Stimulated activated naive CD8-positive, alpha-beta T cell treated with anti-CD3 and anti-CD28 coated beads, Interleukin-15, Interleukin-2, amounts not matched to agents 100 U/mL and 50 U/mL, for 24 hours (primary cell): Measurements from ENCODE around the gene SLC17A7.
A peak's percentile ranks its signal among the peaks of the same experiment; 100 is the strongest.

Experiments
- ATAC-seq: fragments of 150-1000 bp; cut with Tn5 transposase; one replicate; pipeline ENCODE4 v1.10.0; 2021
- DNase-seq: peaks from one replicate; pipeline ENCODE4 v3.0.0; 2021

SLC17A7 gene

DNA sequence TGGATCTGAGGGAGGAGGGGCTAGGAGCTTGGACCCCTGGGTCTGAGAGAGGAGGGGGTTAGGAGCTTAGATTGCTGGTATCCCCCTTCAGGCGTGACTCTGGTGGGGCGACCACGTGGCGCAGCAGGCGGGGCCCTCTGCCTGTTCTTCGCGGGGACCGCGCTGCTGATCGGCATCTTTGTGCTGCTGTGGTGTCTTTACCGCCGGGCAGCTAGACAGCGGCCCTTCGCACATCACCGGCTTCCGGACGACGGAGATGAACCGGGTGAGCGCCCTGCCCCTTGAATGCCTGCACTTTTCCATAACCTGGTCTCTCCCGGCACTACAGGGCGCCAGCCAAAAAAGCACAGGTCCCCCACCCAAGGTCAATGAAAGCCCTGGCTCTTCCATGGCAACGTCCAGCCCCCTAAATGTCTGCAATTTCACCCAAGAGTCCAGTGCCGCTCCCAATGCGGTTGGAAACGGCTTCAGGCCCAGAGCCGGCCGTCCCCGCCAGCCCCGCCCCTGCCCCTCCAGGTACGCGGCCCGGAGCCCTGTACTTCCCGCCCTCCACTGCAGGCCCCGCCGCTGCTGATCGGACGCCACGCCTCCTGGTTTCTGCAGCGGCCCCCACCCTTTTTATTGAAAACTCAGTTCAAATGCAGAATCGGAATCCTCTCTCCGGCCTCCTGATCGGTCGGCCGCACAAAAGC is 13.3 kb downstream of the SLC17A7 start:
- peak; percentile 39 for DNase-seq
- peak; percentile 38 for ATAC-seq

DNA sequence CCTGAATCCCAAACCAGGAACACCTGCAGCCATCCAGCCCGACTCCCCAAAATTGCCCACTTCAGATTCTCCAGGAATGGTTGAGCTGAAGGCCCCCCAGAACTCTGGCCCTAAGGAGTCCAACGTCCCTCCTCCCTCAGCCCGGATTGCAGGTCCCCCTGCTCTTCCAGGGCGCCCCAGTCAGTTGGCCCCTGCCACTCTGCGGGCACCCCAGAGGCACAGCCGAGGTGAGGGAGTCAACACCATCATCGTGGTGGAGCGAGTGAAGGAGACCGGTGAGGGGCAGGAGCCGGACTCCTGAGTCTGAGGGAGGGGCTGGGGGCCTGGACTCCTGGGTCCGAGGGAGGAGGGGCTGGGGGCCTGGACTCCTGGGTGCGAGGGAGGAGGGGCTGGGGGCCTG is 14.0 kb downstream of the SLC17A7 start:
- DNase-seq = no peak
- ATAC-seq = no peak

DNA sequence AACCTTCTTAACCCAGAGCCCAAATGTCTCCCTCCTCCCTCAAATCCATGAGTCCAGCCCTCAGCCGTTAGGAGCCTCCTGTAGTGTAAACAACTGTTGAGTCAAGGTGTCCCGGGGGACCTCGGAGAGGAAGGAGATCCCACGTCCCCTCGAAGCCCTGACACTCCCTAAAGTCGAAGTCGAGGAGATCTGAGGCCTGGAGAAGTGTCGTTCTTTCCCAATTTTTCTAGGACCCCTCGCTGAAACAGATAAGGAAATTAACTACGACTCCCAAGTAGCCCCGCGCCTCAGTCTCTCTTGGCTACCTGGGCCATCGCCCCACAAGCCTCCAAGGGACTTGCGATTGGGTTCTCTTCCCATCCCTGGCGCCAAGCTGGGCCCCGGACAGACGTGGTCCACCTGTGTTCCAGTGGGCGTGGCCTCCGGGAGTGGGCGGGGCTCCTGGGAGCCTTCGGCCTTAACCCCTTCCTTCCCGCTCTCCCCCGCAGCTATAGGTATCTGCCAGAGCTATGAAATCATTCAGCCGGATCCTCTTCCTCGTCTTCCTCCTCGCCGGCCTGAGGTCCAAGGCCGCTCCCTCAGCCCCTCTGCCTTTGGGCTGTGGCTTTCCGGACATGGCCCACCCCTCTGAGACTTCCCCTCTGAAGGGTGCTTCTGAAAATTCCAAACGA is 15.3 kb downstream of the SLC17A7 start:
- no peak for ATAC-seq
- peak; percentile 65 for DNase-seq

DNA sequence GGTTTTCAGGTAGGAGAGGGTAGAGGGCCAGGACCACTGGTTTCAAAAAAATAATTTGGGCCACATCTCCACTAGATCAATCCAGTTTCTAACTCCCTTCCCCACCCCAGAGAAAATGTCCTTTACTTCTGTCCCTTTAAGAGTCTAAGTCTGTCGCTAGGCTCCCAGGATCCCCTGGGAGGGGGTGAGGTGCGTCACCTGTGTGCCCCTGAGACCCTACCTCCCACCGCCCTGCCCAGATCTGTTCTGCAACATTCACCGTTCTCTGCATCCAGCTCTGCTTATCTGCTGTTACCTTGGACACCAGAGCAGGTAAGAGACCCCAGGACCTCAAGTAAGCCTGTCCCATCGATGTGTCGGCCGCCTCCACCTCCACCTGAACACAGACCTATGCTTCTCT is 16.1 kb downstream of the SLC17A7 start, which contains the start of gene GFY:
Gene GFY (plus strand): TSS at position 211 of the 400 bp plus-strand sequence. CDS start 1,043 bp downstream, outside the sequence.
- DNase-seq (no peak), ATAC-seq (no peak)

DNA sequence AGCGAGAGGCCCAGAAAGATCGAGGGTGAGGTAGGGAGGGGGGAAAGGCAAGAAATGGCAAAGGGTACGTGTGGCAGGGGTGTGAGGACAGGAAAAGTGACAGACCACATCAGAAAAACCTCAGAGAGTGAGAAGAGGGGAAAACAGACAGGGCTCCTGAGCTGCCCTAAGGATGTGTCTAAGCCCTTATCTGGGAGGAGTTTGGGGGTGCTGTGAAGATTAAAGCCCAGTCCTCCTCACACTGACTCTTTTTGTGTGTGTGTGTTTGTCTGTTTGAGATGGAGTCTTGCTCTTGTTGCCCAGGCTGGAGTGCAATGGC is 17.4 kb downstream of the SLC17A7 start:
- peak; percentile 65 for ATAC-seq
- no peak for DNase-seq

DNA sequence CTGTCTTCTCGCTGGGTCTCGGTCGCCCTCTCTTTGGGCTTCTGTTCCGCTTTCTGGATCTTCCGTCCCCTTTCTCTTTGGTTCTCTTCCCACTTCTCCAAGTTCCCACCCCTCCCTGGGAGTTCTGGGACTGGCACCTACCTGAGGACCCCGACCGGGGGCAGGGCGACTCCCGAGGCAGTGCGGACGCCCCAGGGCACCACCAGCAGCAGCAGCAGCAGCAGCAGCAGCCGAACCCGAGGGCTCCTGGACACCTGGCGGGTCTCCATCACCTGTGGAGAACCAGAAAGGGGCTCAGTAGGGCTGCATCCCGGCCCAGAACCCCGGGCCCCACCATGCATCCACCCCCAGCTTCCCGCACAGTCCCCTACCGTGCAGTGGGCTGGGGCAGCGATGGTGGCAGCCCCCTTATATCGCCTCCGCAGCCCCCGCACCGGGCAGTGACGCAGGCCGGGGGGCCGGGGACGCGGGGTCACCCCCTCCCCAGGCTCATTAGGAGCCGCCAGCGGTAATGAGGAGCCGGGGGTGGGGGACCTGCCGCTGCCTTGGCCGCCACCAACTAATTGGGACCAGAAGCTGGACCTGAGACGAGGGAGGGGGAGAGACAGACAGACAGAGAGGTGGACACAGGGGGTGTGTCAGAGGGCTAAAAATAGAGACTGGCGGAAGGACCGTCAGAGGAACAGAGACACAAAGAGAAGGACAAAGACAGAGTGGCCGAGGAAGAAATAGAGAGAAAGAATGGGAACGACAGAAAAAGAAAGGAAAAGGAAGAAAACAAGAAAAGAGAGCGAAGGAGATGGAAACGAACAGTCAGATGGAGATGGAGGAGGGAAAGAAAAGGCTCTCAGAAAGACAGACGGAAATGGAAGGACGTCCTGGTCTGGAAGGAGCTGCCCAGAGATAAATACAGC is 18.0 kb downstream of the SLC17A7 start, which contains the start of gene PTH2:
Gene PTH2 (minus strand): TSS at position 371 of the 914 bp plus-strand sequence. CDS start 102 bp downstream, at position 269.
- DNase-seq = no peak
- ATAC-seq = no peak

DNA sequence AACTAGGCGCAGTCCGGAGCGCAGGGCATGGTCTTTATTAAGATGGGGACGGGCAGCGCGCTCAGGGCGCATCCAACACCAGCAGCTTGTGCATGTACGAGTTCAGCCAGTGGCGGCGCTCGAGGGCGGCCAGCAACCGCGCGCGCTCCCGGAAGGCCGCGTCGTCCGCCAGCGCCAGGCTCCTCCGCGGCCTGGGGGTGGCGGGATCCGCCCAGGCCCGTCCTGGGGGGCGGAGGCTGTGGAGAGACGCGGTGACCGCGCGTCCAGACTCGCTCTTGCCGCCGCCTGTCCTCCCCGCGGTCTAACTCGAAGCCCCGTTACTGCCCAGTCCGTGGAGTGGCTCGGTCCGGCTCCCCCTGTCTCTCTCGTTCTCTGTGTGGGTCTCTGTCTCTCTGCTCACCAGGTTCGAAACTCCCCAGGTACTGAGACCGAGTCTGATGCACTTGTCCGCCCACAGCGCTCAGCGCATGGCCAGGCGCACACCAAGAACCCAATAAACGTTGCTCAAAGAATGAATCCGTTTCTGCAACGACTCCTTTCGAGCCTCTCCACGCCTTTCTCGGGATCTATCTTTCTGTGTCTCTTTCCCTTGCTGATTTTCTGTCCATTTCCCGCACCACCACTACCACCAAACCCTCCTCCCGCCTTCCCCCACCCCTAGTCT is 18.8 kb downstream of the SLC17A7 start:
- DNase-seq (peak; percentile 64), ATAC-seq (peak; percentile 37)

DNA sequence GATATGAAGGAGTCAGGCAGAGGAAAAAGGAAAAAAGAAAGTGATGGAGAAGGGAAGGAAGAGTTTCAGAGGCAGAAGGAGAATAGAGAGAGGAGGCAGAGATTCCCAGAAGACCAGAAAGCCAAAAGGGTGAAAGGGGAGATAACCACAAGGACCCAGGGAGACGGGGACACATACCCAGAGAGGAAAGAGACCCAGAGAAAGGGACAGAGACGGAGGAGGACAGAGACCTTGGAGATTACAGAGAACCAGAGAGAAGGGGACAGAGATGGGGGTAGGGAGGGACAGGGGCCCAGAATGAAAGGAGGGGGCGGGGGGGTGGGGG is 19.5 kb downstream of the SLC17A7 start:
- no peak for ATAC-seq
- no peak for DNase-seq

DNA sequence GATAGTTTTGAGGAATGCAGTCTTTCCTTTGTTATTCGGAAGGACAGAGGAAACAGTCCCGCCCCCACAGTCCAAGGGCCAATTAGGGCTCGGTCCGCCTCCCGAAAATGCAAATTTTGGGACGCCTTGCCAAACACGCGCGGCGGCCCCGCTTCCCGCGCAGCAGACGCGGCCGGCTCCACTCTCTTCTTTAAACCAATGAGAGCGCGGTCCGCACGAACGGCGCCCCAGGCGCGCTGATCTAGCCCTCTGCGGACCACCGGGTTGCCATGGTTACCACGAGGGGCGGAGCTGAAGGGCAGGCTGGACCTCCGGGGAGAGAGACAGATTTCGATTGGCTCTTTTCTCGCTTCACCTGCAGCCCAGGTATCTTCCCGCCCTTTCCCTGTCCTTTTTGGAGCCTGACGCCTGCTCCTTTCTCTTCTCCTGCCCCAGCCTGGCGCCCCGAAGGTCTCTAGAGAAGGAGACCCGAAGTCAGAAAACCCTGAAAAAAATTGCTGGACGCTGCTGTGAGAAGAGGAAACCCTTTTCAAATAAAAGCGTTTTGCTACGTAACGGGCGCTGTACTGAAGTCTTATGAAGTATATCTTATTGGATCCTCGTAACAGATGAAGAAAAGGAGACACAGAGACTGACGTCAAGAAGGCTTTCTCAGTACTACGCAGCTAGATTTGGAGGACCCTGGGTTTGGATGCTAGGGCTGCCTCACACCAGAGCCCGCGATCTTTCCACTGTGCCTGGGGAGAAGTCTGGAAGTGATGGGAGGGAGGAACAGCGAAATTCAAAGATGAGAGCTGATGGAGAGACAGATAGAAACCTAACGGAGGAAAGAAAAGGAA is 20.1 kb downstream of the SLC17A7 start:
- ATAC-seq = no peak
- peak; percentile 60 for DNase-seq

DNA sequence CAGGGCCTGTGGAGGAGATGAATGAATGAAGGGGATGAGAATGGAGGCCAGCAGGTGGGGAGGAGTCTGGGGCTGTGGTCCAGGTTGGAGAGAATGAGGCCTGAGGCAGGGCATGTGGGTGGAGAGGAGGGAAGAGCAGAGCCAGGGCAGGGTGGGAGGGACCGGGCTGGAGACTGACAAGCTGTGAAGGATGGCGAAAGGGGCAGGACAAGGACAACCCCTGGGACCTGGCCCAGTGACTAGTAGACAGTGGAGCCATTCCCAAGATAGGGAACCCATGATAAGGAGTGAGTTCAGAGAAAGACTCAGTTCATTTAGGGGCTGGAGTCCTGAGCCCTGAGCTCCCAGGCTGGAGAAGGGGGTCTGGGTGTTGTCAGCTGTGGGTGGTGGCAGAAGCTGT is 21.1 kb downstream of the SLC17A7 start:
- ATAC-seq (no peak), DNase-seq (no peak)

DNA sequence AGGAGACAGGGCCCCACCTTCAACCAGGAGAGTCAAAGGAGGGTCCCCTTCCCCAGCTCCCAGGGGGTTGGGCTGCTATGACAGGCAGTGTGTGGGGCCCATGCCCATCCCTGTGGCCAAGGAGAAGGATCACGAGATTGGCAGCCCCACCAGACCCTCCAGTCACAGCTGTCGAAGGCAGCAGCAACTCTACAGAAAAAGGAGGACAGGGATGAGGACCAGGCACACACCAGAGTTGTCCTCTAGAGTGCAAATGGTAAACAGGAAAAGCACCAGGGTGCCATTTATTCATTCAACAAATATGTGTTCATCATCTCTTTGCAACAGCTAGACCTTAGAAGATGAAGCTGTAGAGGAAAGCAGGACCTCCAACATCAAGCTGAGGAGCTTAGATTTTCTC is 22.2 kb downstream of the SLC17A7 start:
- ATAC-seq (no peak), DNase-seq (no peak)

DNA sequence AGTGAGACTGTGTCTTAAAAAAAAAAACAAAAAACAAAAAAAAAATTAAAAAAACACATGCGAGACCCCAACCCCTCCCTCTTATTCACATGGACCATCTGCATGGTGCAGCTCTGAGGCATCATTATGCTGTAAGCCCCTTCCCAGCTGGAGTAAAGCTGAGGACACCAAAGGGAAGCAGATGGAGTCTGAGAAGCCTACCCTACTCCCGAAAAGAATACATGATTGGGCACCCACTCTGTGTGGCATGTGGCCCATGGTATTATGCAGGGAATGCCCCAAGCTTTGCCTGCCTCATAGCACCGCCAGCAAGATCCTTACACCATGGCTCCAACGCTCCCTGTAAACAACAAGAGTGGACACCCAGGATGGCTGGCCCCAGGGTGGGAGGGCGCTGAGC is 22.8 kb downstream of the SLC17A7 start:
- no peak for ATAC-seq
- DNase-seq = no peak

DNA sequence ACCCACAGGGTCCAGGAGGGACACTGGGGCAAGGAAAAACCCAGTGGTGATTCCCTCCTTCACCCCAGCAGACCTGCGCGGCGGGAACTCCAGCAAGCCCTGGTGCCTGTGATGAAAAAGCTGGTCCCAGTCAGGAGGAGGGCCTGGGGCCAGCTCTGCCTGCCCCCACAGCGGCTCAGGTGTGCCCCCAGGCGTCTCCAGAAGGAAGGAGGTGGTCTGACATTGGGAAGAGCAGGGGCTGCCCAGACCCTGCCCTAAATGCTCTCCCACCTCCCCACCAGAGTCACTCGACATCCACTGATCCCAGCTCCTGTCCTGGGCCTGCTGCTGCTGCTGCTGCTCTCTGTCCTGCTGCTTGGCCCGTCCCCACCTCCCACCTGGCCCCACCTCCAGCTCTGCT is 24.2 kb downstream of the SLC17A7 start:
- ATAC-seq = no peak
- no peak for DNase-seq

DNA sequence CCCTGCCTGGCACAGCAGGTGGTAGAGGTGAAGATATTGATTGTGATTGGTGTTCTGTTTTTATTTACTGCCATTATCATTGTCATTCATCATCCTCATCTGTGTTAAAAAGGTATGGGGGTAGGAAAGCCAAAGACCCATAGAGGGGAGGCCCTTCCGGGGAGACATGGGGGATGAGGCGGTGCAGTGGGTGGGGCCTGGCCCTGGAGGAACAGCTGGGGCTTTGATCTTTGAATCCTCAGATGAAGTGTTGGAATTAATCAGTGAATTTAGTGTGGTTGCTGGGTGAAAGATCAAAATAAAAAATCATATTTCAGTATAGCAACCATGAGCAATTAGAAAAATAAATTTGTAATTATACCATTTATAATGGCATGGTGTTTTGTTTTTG is 25.5 kb downstream of the SLC17A7 start:
- no peak for ATAC-seq
- DNase-seq = no peak

DNA sequence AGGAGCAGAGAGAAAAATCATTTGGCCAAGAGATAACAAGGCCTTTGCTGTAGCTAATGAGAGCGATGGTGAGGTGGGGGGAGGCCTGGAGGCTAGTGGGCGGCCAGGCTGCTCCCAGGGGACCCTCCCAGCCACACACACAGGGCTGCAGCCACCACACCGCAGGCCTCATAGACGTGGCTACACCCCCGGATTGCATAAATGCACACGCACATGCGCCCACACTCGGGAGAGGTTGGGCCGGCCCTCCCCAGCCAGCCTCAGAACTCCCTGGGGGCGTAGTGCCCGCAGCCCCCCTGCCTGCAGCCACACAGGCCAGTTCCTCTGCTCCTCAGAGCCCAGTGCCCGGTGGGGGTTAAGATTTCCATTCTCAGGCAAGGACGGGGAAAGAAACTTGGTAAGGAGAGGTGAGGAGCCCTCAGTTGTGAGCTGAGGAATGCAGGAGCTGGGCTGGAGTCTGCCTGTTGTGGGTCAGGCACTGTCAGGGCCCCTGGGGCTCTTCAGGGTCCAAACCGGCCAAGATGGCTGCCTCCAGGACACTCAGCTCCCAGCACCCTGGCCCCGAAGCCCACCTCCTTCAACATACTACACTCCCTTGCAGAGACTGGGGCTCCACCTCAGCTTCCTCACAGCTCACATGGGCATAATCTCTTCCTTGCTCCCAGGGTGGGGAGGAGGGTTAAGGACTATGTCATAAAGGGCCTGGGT is 26.1 kb downstream of the SLC17A7 start:
- DNase-seq (no peak), ATAC-seq (no peak)

DNA sequence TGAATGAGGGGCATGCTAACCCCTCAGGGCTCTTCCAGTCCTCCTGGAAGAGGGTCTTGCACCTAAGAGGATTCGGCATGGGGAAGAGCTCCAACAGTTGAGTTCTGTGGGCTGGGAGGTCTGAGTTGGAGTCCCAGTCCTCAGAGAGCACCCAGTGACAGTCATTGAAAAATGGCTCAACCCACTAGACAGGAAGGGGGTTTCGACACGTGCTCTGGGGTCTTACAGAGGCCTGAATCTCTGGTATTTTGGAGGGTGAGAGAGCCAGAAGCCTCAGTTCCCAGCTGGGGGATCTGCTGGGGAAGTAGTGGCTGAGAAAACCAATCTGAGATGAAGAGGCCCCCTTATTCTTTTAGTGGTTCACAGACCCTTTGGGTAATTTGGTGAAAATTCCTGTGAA is 27.1 kb downstream of the SLC17A7 start:
- no peak for ATAC-seq
- DNase-seq = no peak

DNA sequence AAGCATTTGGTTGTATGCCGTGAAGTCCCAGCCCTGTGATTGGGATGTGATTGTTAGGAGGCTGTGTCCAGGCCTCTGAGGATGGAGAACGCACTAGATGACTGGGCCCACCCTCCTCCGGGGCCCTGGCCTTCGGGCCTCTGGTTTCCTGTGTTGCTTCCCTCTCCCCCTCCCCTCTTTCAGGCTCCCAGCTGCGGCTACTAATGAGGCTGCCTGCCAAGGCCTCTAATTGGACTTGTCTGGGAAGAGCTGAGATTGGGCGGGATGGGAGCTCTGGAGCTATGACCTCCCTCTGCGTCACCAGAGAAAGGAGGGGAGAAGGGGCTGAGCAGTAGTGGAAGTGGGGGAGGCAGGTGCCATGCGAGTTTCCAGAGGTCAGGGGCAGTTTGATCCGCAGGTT is 28.0 kb downstream of the SLC17A7 start:
- no peak for DNase-seq
- no peak for ATAC-seq

DNA sequence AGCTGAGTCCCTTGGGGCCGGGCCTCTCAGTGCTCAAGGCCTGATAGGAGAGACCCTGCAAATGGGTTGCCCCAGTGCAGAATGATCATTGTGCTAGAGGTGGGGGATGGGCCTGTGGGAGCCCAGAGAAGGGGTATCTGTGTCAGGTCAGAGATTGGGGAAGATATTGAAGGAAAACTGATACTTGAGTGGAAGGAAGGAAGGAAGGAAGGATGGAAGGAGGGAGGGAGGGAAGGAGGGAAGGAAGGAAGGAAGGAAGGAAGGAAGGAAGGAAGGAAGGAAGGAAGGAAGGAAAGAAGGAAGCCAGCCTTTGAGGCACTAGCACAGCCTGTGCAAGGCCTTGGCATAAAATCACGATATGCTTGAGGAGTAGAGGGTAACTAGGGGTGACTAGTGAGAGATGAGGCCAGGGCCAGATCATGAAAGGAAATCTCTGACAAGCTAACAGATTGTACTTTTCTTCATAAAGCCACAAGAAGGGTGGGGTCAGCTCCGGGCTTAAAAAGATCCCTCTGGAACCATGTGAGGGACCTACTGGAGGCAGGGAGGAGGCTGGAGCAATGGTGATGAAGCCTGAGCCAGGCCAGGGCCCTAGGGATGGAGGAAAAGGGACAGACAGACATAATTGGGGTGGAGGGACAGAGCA is 29.5 kb downstream of the SLC17A7 start:
- no peak for ATAC-seq

DNA sequence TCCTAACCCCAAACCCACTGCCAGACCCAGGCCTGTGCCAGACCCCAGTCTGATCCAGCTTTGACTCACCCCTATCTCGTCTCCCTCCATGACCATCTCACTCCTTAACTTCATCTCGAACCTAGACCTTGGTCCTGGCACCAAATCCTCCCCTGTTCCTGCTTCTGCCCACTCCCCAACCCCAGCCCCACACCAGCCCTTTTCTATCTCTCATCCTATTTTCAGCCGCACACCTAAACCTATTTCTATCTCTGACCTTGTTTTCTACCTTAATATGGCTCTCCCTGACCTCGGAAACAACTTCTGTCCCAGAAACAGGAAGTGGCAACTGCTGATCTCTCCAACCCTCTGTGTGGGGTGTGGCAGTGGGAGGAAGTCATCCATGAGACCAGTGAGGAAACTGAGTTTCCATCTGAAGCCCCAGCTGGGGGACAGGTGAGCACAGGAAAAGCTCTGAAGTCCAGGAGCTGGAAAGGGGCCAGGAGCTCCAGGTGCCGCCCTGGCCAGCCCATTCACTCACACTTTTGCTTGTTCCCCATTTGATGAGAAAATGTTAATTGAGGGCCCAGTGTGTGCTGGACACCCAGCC is 31.8 kb downstream of the SLC17A7 start:
- DNase-seq (no peak), ATAC-seq (peak; percentile 21)

More for the DNA sequence above, 29.5 kb downstream of the SLC17A7 start:
- DNase-seq = no peak
